NCI-H128 (cell line): ENCODE results near the gene CYP3A5.
"Not testable (repeated sequence)": the region's sequence is repeated elsewhere in the genome, so short reads cannot be mapped to it uniquely, and the experiment has no call there.

Source experiments
- DNase-seq: peaks from one replicate; lab custom pipeline; 2025; ENCODE audit not compliant: unreplicated experiment; lab: John Stamatoyannopoulos, UW

The CYP3A5 gene

GRCh38 chr7:99685871-99686608 is 6.2 kb upstream of the CYP3A5 start:
- not testable (repeated sequence) for DNase-seq

GRCh38 chr7:99685129-99685758 is 5.4 kb upstream of the CYP3A5 start:
- DNase-seq: no peak

- DNase-seq: no peak
Measured at GRCh38 chr7:99679032-99679399, 780 bp downstream of the CYP3A5 start.

- no peak for DNase-seq
Measured at GRCh38 chr7:99677648-99678045, 2.1 kb downstream of the CYP3A5 start.

- DNase-seq: no peak
Measured at GRCh38 chr7:99677013-99677647, 2.7 kb downstream of the CYP3A5 start.

GRCh38 chr7:99674995-99675742 is 4.6 kb downstream of the CYP3A5 start:
- no peak for DNase-seq

- DNase-seq: no peak
Measured at GRCh38 chr7:99672573-99672972, 7.2 kb downstream of the CYP3A5 start.

GRCh38 chr7:99669782-99670181 is 10.0 kb downstream of the CYP3A5 start:
- no peak for DNase-seq

- DNase-seq: no peak
Measured at GRCh38 chr7:99668541-99668940, 11.3 kb downstream of the CYP3A5 start.

- DNase-seq: no peak
Measured at GRCh38 chr7:99667179-99667578, 12.6 kb downstream of the CYP3A5 start.

GRCh38 chr7:99666013-99666395 is 13.8 kb downstream of the CYP3A5 start:
- no peak for DNase-seq

GRCh38 chr7:99665312-99666012 is 14.3 kb downstream of the CYP3A5 start:
- no peak for DNase-seq

GRCh38 chr7:99657879-99658278 is 21.9 kb downstream of the CYP3A5 start:
- DNase-seq: not testable (repeated sequence)

- not testable (repeated sequence) for DNase-seq
Measured at GRCh38 chr7:99654626-99655025, 25.2 kb downstream of the CYP3A5 start.

GRCh38 chr7:99653754-99654153 is 26.0 kb downstream of the CYP3A5 start:
- DNase-seq: no peak

GRCh38 chr7:99653269-99653668 is 26.5 kb downstream of the CYP3A5 start:
- not testable (repeated sequence) for DNase-seq

- DNase-seq: no peak
Measured at GRCh38 chr7:99652671-99653070, 27.1 kb downstream of the CYP3A5 start.

- DNase-seq: no peak
Measured at GRCh38 chr7:99651290-99651689, 28.5 kb downstream of the CYP3A5 start.

GRCh38 chr7:99648843-99649242 is 31.0 kb downstream of the CYP3A5 start:
- DNase-seq: no peak

- DNase-seq: no peak
Measured at GRCh38 chr7:99645590-99645989, 34.2 kb downstream of the CYP3A5 start.

- no peak for DNase-seq
Measured at GRCh38 chr7:99644431-99644830, 35.4 kb downstream of the CYP3A5 start.
